GM21619 (cell line): ENCODE results near the gene ECHDC1.
A peak's percentile ranks its signal among the peaks of the same experiment; 100 is the strongest.
"Not testable (repeated sequence)": the region's sequence is repeated elsewhere in the genome, so short reads cannot be mapped to it uniquely, and the experiment has no call there.

Experiments used
- ATAC-seq: cut with Tn5 transposase; IDR thresholded peaks from one replicate; pipeline ENCODE4 v1.9.1; 2021; ENCODE audit not compliant: unreplicated experiment

ECHDC1 gene

DNA sequence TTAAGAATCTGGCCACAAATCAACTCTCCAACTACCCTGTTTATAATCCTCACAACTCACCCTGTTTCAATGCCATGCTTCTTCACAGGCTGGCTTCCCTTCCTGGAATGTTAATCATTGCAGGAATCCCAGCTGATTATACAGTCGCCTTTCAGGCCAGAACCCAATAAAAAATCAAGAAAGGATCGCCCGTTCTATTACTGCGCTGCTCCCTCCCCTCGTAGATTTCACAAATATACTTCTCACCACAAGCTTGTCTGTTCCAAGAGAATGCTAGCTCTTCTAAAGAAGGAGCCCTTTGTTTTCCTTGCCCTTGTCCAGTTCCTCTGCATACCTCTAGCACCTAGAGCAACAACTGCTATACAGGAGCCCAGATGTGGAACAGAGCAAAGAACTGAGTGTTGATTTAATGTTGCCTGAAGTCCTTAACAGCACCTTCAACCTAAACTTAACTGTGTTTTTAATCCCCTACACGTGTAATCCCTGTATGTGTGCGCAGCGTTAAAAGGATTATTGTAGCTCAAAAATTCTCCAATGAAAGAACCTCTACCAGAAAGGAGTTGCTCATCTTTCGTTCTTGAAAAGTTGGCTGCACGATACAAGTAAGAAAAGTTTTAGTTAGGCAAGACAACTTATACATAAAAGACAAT, 988 bp downstream of the ECHDC1 start:
- ATAC-seq: no peak

DNA sequence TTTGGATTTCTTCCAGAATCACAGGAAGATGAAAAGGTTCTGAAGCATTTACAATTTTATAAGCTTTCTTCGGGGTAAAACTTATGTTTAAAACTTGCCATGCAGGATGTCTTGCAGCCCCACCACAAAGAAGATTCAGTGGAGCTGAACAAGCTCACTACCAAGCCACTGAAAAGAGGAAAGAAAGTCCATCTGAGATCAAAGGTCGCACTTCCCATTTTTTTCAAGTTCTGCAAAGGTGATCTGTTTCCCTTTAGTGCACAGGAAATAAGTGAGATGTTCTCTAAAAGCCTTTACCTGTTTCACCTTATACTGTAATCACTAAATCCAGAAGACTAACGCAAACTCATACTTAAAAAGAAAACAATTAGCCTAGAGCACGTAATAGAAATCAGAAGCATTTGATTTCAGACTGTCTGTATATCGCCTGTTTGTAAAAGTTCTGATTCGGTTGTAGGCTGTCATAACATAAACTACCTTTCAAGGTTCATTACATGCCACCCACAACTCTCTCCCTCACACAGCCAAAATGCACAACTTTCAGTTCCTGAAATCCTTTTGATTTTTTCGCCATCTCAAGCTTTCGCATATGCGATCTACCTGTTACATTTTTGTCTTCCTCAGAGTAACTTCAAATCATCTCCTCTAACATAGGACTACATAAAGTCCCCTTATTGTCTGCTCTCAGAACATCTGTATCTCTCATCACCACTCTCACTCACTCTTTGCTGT, 1.8 kb downstream of the ECHDC1 start:
- peak; percentile 18 for ATAC-seq

DNA sequence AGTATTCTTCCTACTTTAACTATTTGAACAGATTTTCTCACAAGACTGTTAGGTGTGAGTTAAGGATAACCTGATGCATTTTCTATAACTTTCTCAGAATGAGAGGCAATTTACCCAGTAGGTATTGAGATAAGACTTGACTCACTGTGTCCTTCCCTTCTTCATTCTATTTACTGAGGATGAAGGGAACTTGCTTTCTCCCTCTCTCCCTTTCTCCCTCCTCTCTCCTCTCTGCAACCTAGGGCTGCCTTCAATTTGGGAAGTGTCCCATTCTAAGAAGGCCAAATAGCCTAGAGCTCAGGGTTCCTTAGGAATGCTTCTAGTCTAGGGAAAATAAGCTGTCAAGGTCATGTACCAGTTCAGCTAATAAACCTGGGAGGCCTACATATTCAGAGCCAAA, 3.2 kb downstream of the ECHDC1 start:
- no peak for ATAC-seq

DNA sequence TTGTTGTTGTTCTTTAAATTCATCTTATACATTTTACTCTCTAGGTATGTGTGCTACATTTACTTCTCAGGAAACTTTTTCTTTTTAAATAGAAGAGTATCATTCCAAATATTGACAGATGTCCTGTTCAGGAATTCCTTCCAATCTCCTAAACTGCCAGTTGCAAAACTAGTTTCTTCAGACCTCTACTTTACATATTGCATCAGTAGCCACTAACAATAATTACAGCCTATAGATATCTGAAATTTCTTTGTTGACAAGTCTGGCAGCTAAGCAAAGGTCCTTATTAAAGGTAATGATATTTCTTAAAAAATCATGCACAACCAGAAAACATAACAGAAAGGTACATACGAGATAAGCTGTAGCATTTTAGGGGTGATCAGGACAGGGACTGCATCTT, 4.5 kb downstream of the ECHDC1 start:
- ATAC-seq: no peak

DNA sequence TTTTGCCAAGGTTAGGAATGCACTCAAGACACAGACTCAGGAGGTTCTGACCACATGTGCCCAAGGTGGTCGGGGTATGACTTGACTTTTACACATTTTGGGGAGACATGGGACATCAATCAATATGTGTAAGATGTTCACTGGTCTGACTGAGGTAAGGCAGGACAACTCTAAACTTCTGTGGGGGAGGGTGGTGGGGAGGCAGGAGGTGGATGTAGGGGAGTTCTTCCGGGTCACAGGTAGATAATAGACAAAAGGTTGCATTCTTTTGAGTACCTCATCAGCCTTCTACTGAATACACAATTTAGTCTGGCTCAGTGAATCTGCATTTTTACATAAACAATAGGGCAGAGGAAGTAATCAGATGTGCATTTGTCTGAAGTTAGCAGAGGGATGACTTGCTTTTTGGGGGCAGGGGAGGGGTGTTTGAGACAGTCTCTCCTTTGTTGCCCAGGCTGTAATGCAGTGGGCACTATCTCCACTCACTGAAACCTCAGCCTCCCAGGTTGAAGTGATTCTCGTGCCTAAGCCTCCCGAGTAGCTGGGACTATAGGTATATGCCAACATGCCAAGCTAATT, 10.9 kb downstream of the ECHDC1 start:
- ATAC-seq: no peak

DNA sequence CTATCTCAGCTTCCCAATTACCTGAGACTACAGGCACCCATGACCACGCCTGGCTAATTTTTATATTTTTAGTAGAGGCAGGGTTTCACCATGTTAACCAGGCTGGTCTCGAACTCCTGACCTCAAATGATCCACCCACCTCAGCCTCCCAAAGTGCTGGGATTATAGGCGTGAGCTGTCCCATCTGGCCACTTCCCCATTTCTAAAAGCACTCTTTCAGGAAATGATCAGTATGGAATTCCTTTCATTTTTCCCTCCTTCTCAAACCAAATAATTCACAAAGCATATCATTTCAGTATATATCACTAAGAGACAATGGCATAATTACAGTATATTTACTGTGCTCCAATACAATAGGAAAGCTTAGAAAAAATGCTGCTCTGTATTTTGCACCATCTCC, 12.2 kb downstream of the ECHDC1 start:
- not testable (repeated sequence) for ATAC-seq

DNA sequence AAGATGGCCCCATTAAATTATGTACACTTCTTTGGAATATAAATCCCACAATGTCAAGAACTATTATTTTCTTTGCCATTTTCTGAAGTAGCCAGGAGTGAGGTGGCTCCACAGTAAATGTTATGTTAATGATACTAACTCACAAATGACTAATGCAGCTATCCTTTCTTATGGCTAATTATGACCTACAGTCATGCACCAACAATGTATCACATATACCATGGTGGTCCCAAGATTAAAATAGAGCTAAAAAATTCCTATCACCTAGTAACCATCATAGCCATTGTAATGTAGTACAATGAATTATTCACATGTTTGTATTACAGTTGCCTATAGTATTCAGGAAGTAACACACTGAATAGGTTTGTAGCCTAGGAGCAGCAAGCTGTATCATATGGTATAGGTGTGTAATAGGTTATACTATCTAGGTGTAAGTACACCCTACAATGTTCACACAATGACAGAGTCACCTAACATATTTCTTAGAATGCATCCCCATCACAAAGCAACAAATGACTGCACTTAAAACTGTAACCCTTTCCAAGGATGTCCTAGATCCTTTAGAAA, 15.3 kb downstream of the ECHDC1 start:
- no peak for ATAC-seq

DNA sequence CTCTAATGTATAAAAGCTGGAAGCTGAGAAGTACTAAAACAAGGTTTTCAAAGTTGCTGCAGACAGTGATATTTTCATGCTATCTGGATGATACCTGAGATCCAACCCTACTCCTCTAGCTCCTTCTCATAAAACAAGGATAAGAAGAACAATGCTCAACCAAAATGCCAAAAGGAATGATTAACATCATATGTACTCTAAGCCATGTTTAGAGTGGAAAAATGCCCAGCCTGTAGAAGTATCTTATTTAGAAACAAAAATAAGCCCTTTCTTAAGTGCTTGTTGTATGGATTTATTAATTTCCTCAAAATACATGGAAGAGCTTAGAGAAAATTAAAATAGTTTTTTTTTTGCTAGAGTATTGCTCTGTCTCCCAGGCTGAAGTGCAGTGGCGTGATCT, 23.7 kb downstream of the ECHDC1 start:
- ATAC-seq: no peak

DNA sequence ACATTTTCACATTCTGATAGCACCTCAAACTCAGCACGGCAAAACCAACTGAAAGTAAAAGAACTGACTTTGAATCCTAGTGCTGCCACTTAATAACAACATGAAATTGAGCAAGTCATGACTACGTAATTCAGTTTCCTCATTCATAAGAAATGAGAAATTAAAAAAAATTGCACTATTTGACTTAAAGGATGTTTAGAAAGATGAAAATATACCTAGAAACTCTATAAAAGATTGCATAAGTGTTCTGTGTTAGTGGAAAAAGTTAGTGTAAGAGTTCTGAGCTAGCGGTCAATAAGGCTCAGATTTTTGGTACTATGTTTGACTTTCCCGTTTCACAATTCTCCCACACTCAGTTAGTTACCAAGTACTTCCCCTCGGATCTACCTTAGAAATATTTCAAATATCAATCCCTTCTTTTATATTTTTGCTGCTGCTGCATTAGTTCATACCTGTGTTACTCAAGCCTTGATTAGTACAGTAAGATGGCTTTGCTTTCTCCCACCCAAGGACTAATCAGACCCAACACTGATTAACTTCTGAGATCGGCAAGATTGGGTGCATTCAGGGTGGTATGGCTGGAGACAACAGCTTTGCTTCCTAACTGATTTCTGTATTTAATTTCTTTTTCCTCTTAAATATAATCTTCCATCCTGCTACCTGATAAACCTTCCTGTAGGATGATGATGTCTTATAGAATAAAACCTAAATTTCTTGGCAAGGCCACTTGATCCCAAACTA, 25.9 kb downstream of the ECHDC1 start:
- ATAC-seq: no peak

DNA sequence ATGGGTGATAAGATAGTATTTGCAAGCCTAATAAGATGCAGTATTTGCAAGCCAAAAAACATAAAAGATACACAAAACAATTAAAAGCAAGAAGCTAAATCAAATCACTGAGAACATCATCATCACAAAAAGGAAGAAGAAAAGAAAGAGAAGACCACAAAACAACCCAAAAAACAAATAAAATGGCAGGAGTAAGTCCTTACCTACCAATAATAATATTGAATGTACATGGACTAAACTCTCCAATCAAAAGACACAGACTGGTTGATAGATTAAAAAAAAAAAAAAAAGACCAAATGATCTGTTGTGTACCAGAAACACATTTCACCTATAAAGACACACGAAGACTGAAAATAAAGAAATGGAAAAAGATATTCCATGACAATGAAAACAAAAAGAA, 37.7 kb downstream of the ECHDC1 start:
- ATAC-seq: no peak

DNA sequence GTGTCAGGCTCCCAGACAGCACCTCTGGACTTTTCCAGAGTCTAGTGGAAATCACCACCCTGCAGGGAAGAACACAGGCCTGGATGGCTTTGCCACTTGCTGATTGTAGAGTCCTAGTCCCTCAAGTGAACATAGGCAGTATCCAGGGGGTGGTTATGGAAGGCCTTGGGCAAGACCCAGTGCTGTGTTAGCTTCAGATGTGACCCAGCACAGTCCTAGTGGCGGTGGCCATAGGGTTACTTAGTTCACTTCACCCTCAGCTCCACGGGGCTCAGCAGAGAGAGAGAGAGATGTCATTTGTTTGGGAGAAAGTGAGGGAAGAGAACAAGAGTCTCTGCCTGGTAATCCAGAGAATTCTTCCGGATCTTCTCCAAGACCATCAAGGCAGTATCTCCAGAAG, 39.5 kb downstream of the ECHDC1 start:
- no peak for ATAC-seq

DNA sequence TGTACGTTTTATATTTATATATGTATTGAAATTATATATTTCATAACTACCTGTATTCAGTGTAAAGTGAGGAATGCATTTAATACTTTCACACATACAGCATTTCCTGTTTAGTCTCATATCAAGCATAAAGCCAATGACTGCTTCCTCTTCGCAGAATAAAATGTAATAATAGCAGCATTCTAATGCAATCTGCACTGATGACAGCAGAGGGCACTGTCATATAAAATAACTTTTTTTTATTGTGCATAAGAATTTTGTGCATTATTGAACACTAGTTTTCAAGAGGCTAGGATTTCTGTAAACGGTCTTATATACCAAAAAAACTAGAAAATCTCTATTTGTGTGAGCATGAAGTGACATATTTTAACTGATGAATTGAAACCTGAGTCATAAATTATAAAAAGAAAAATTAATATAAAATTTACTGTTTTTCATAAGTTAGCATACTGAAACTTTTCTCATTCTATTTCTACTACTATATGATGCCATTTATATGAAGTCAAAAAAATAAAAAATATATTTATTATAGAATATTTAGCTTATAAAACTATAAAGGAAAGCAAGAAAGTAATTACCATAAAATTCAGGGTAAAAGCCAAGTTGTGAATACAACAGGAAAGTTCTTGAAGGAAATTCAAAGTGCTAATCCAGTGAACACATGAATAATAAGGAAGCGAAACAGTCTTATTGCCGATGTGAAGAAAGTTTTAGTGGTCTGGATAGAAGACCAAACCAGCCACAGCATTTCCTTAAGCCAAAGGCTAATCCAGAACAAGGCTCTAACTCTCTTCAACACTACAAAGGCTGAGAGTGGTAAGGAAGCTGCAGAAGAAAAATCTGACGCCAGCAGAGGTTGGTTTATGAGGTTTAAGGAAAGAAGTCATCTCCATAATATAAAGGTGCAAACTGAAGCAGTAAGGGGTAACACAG, 40.4 kb downstream of the ECHDC1 start:
- peak; percentile 82 for ATAC-seq

DNA sequence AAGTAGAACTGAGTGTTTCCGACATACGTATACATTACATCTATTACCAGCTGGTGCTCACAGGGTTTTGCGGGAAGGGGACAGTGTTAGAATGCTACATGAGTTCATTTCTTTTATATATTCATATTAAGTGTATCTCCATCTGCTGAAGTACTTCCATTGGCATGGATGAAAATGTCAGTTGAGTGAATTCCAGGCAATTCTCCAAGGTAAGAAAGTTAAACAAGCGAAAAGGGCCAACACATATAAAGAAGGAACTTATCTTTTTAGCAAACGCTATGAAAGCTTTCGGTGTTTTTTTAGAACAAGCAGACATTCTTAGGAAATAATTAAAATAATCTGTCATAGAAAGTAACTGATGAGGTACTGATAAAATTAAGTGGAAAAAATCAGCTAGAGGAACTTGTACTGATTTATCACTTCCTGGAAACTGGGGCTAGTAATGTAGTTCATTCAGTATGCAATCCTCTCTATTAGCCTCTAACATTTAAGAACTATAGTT, 42.2 kb downstream of the ECHDC1 start:
- no peak for ATAC-seq

DNA sequence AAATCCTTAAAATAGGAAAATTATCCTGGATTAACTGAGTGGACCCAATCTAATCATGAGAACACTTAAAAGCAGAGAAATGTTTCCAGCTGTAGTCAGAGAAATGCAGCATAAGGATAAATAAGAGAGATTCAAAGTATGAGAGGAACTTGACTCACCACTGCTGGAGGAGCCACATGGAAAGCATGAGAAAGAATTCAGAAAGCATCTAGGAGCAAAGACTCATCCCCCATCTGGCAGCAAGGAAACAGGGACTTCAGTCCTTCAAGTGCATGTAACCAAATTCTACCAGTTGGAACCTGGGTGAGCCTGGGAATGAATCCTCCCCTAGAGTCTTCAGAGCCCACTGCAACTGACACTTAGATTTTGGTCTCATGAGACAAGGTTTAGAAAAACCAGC, 43.0 kb downstream of the ECHDC1 start:
- no peak for ATAC-seq

DNA sequence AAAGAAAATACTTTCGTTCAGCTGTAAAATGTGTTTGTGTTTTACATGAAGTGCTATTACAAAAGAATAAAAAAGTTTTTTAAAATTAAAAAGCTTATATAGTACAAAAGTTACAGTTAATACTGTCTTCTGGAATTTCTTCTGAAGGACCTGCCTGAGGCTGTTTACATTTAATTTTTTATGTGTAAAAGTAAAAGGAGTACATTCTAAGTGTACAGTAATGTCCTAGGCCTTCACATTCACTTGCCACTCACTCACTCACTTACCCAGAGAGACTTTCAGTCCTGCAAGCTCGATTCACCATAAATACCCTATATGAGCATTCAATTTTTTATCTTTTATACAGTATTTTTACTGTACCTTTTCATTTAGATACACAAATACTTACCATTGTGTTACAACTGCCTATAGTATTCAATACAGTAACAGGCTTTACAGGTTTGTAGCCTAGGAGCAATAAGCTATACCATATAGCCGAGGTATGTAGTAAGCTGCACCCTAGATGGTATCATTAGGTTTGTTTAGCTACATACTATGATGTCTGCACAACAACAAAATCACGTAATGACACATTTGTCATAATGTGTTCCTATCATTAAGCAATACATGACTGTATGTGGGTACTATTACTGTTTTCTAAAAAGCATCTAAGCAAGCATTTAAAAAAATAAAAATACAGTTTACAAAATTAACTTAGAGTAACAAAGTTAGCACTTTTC, 43.7 kb downstream of the ECHDC1 start:
- ATAC-seq: no peak

DNA sequence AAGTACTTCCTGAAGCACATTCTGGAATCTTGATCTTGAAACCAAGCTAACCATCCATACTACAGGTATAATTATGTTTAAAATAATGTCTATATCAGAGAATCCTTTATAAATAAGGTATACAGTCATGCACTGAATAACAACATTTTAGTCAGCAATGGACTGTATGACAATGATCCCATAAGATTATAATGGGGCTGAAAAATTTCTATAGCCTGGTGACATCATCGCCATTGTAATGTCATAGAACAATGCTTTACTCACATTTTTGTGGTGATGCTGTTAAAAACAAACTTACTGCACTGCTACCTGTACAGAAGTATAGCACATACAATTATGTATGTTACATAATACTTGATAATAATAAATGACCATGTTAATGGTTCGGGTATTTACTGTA, 44.9 kb downstream of the ECHDC1 start:
- ATAC-seq: no peak

DNA sequence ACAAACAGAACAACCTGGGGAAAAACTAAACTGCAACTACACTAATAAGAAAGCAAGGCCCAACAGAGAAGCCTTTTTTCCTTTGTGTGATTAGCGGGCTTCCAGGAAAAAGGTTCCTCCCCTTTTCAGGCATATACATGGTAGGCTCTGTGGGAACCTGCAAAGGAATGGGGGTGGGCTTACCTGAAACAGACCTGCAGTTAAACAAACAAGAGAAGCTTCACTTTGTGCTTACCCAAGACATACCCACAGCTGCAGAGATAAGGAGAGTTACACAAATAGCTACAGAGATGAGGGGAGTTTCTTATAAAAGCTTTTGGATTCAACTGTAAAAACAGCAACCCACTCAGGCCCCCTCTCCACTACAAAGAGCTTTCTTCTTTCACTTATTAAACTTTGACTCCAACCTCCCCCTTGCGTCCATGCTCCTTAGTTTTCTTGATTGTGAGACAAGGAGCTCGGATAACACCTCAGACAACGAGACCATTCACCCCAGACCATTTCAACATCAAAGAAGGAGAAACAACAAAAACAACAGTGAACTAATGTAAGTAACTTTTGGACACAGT, 45.8 kb downstream of the ECHDC1 start:
- no peak for ATAC-seq

DNA sequence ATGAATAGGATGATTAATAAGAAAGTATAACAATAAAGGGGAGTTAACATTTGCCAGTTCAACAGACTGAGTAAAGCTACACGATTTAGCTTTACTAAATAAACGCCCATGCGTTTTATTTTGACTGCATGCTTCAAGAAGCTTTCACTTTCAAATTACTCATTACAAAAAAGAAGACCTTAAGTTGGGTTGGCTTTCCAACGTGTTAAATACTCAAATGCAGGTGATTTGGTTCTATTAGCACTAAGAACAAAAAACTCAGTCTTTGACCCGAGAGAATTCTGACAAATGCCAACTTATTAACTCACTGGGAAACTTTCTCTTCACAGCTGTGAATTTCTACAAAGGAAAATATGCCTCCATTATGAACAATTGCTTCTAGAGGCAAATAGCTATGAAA, 51.9 kb downstream of the ECHDC1 start:
- peak; percentile 83 for ATAC-seq
